ENCODE results near the gene GOLGB1.
"Not testable (repeated sequence)": the region's sequence is repeated elsewhere in the genome, so short reads cannot be mapped to it uniquely, and the experiment has no call there.

The GOLGB1 gene

DNA sequence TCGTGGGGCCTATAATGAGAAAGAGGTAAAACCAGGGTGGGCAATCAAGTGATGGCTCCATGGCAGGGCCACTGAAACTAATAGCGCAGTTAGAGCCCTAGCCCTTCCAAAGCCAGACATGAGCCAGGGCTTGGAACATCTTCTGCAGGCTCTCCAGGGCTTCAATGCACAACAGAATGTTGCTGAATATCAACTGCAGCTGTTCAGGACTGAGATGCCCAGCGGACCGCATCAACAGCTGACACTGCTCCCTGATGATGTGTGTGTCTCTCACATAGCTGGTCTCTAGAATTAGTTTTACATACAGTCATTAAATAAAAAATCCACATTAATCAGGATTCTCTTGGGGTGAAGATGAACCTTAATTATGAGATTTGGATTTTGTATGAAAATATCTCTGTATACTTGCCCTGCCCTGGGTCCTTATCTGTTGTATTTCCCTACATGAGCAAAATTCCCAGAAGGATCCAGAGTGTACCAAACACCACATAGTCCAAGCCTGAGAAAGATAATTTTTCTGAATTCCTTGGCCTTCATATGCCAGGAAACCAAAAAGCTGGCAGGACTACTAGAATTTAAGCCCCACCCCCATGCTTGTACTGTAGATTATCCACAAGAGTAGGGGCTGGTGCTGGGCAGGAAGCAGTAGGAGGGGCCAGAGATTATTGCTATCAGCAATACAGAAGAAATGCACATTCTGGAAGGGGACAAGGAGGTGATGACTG is 7.7 kb upstream of the GOLGB1 start:
- H3K9me3 Mint-ChIP-seq, result no peaks in the 10 kb centered on the region
- H3K27me3 Mint-ChIP-seq, result no peaks in the 10 kb centered on the region
- H3K4me3 Mint-ChIP-seq, result no peak overlapping the region
- no peak overlapping the region for H3K27ac Mint-ChIP-seq
- peaks cover 13 to 19% of the 10 kb centered on the region in 2 donors for H3K4me1 Mint-ChIP-seq
- DNase-seq (no peak), ATAC-seq (replicated peaks) (peak in 1 of 2 donors; percentile 43)
- H3K36me3 Mint-ChIP-seq, result no peaks in the 10 kb centered on the region

DNA sequence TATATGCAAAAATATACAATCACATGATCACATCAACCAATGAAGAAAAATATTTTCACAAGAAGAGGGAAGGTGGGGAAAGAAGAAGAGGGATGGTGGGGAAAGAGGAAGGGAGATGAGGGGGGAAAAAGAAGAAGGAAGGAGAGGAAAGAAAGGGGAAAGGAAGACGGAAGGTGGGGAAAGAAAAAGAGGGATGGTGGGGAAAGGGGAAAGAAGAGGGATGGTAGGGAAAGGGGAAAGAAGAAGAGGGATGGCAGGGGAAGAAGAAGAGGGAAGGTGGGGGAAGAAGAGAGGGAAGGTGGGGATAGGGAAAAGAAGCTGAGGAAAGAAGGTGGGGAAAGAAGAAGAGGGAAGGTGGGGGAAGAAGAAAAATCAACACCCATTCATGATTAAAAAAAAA is 3.2 kb upstream of the GOLGB1 start:
- Mint-ChIP-seq H3K4me3 (no peak overlapping the region), H3K27me3 (no peaks in the 10 kb centered on the region), H3K36me3 (peaks cover 0 to 4% of the 10 kb centered on the region in 2 donors), H3K4me1 (peaks cover 9% of the 10 kb centered on the region in 2 donors), H3K27ac (no peak overlapping the region), H3K9me3 (no peaks in the 10 kb centered on the region)
- DNase-seq (no peak), ATAC-seq (replicated peaks) (no peak)

DNA sequence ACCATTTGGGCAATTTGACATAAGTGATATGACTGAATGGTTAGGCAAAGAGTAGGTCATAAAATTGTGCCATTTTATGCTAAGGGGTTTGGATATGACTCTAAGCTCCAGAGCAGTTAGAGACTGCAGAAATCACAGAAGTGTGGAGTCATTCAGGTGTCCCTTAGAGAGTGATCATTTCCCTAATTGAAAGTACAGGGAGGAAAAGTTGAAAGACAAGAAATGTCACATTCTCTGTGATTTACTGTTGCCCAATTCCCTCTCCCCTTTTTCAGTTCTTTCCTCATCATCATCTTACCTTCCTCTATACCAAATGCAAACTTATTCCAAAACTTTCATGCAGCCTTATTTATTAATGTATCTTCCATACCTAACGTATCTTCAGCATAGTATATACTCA is 2.7 kb upstream of the GOLGB1 start:
- no peak for DNase-seq
- Mint-ChIP-seq H3K27me3 (no peaks in the 10 kb centered on the region), H3K9me3 (no peaks in the 10 kb centered on the region), H3K27ac (no peak overlapping the region), H3K36me3 (peaks cover 0 to 4% of the 10 kb centered on the region in 2 donors), H3K4me3 (no peak overlapping the region), H3K4me1 (peaks cover 9% of the 10 kb centered on the region in 2 donors)
- no peak for ATAC-seq (replicated peaks)

DNA sequence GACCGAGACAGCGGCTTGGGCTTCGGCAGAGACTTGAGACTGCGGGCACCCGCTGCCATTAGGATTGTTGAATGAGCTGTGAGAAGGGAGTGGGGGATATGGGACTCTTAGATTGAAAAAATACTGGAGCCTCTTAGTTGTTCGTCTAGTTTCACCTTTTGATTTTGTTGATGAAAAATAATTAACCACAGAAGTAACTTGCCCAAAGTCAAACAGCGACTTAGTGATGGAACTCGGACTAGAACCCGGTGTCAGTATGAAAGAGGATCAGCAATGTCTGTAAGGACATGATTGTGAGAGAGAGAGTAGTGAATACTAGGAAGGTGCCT is 510 bp upstream of the GOLGB1 start:
- peaks cover 9% of the 10 kb centered on the region in 2 donors for H3K4me1 Mint-ChIP-seq
- ATAC-seq (replicated peaks), result no peak
- H3K9me3 Mint-ChIP-seq, result no peaks in the 10 kb centered on the region
- H3K4me3 Mint-ChIP-seq, result no peak overlapping the region
- H3K27me3 Mint-ChIP-seq, result no peaks in the 10 kb centered on the region
- peaks cover 0 to 4% of the 10 kb centered on the region in 2 donors for H3K36me3 Mint-ChIP-seq
- DNase-seq, result no peak
- no peak overlapping the region for H3K27ac Mint-ChIP-seq

DNA sequence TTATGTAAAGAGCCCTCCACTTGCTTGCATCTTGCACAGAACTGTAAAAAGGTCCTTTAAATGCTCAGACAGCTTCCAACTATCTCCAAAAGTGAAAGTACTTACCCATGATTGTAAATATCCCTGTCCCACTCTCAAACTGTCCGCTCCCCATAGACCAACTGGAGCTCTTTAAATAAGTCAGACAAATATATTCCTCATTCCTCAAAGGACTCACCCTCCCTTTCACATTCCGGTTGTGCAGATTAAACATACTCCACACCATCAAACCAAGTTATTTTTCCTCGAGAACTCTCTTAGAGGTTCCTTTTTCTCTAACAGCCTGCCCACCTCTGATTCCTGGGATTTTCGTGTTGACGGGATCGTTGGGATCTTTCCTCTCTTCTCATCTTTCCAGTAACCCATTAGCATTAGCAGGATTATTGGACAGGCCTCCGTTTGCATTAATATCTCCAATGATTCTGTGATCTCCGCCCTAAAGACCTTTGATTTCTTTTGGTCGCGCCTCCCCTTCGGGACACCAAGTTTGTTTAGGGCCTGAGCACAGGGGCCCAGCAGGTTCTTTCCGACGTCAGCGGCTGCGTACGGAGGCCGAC is 763 bp downstream of the GOLGB1 start:
- ATAC-seq (replicated peaks) (peak; percentile 40 to 41), DNase-seq (no peak)
- Mint-ChIP-seq H3K9me3 (no peaks in the 10 kb centered on the region), H3K36me3 (peaks cover 0 to 4% of the 10 kb centered on the region in 2 donors), H3K27ac (no peak overlapping the region), H3K4me3 (no peak overlapping the region), H3K27me3 (no peaks in the 10 kb centered on the region), H3K4me1 (peaks cover 9 to 12% of the 10 kb centered on the region in 2 donors)

DNA sequence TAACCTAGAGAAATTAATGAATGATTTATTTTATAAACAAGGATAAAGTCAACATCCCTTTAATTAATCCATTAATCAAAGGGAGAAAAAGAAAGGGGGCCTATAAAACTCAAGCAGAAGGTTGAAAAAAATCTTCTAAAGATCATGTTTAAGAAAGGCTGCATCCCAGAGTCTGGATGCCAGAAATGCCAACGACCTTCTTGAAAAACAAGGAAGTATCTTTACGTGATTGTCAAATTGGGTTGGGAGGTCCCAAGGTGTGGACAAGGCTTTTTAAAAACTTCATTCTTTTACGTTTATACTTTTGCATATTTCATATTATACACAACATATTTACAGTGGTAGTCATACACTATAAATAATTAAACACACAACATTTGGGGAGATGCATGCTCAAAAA is 1.6 kb downstream of the GOLGB1 start:
- Mint-ChIP-seq H3K4me3 (no peak overlapping the region), H3K27me3 (no peaks in the 10 kb centered on the region), H3K27ac (no peak overlapping the region), H3K9me3 (no peaks in the 10 kb centered on the region), H3K4me1 (peaks cover 9 to 12% of the 10 kb centered on the region in 2 donors), H3K36me3 (peaks cover 3 to 8% of the 10 kb centered on the region in 2 donors)
- ATAC-seq (replicated peaks) (no peak), DNase-seq (no peak)

DNA sequence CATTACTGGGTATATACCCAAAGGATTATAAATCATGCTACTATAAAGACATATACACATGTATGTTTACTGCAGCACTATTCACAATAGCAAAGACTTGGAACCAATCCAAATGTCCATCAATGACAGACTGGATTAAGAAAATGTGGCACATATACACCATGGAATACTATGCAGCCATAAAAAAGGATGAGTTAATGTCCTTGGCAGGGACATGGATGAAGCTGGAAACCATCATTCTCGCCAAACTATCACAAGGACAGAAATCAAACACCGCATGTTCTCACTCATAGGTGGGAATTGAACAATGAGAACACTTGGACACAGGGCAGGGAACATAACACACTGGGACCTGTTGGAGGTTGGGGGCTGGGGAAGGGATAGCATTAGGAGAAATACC is 6.4 kb downstream of the GOLGB1 start:
- peaks cover 14 to 15% of the 10 kb centered on the region in 2 donors for H3K4me1 Mint-ChIP-seq
- H3K9me3 Mint-ChIP-seq; ATAC-seq (replicated peaks); DNase-seq; H3K27ac Mint-ChIP-seq; H3K27me3 Mint-ChIP-seq; H3K4me3 Mint-ChIP-seq: not testable (repeated sequence)
- peaks cover 13 to 25% of the 10 kb centered on the region in 2 donors for H3K36me3 Mint-ChIP-seq

DNA sequence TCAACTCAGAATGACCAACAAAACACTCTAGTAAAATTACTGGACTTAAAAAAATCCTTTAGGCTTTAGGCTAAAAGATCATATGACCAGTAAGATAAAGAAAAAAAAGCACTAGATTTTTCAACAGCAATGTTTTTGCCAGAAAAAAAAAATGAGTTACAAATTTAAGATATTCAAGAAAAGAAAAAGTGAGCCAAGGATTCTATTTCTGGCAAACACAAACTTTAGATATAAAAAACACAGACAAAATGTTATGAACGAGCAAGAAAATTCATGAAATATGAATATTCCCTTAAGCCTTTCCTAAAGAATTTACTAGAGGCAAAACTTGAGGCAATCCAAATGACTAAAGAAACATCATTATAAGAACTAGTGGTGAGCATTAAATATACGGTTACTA is 8.6 kb downstream of the GOLGB1 start:
- Mint-ChIP-seq H3K27me3 (no peaks in the 10 kb centered on the region), H3K36me3 (peaks cover 13 to 31% of the 10 kb centered on the region in 2 donors), H3K4me1 (peaks cover 22 to 26% of the 10 kb centered on the region in 2 donors), H3K27ac (no peak overlapping the region), H3K4me3 (no peak overlapping the region), H3K9me3 (peaks cover 0 to 3% of the 10 kb centered on the region in 2 donors)
- no peak for DNase-seq
- ATAC-seq (replicated peaks), result no peak

DNA sequence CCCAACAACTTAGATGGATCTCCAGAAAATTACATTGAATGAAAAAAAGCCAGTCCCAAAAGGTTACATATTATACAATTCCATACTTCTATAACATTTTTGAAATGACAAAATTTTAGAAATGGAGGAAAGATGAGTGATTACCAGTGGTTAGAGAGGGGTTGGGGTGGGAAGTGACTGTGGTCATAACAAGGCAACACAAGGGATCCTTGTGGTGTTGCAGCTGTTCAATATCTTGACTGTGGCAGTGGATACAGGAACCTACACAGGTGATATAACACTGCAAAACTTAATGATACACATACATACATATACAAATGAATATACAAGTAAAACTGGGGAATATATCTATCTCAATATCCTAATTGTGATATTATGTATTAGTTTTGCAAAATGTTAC is 9.6 kb downstream of the GOLGB1 start:
- Mint-ChIP-seq H3K9me3 (peaks cover 0 to 3% of the 10 kb centered on the region in 2 donors), H3K27me3 (no peaks in the 10 kb centered on the region), H3K27ac (no peak overlapping the region), H3K4me1 (peaks cover 28 to 31% of the 10 kb centered on the region in 2 donors), H3K36me3 (peaks cover 13 to 31% of the 10 kb centered on the region in 2 donors), H3K4me3 (no peak overlapping the region)
- ATAC-seq (replicated peaks) (no peak), DNase-seq (no peak)

DNA sequence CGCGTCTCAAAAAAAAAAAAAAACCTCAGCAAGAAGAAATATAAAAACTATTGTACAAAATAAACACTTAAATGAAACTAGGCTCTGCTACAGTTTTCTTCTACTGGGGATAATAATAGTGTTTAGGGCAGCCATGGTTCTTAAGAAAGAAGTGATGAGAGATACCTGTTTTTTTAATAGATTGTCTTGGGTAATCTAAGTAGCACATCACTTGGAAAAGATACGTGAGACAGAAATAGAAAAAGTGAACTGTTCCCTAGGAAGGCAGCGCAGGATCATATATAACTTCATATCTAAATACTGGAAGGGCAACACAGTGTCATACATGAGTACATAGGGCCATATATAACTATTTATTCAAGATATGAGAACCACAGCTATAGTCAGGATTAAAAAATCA is 11.9 kb downstream of the GOLGB1 start:
- Mint-ChIP-seq H3K4me1 (peaks cover 26 to 31% of the 10 kb centered on the region in 2 donors), H3K27ac (no peak overlapping the region), H3K4me3 (no peak overlapping the region), H3K36me3 (peaks cover 10 to 24% of the 10 kb centered on the region in 2 donors), H3K9me3 (peaks cover 0 to 3% of the 10 kb centered on the region in 2 donors), H3K27me3 (no peaks in the 10 kb centered on the region)
- DNase-seq (no peak), ATAC-seq (replicated peaks) (no peak)

DNA sequence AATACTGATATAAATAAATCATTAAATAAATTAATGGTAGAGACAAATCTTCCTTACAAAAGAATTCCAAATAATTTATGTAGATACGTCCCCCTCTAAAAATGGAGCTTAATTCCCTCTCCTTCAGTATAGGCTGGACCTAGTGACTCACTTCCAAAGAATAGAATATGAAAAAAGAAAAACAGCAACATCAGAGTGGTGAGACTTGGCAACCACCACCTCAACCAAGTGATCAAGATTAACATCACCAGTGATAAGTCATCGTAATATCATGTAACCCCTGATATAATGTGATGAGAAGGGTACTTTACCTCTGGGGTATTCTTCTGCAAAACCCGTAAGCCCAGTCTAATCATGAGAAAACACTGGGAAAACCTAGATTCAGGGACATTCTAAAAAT is 13.4 kb downstream of the GOLGB1 start:
- Mint-ChIP-seq H3K27ac (peak overlapping the region; percentile 37), H3K4me3 (no peak overlapping the region), H3K36me3 (peaks cover 5 to 16% of the 10 kb centered on the region in 2 donors), H3K4me1 (peaks cover 24 to 38% of the 10 kb centered on the region in 2 donors), H3K9me3 (no peaks in the 10 kb centered on the region), H3K27me3 (no peaks in the 10 kb centered on the region)
- ATAC-seq (replicated peaks), result no peak
- DNase-seq, result no peak

DNA sequence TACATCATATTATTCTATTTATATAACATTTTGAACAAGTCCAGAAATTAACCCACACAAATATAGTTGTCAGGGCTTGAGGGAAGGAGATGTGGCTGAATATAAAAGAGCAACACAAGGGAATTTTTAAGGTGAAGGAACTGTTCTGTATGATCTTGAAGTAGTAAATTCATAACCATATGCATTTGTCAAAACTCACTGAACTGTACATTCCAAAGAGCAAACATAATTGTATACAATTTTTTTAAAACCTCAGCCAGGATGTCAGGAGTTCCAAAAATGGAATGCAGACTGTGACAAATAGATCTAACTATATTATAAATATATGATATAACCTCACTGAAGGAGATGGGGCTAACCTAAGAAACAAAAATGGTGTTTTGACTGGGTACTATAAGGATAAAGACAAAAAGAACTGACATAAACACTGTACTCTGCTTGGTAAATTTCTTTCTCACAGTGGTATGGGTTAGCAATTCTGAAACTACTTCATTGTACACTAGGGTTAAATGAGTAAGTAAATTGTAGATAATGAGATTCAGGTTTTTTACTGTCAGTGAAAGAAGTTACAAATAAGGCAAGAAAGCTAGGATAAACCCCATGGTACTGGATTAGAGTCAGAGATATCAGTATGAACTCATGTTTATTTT is 14.4 kb downstream of the GOLGB1 start:
- Mint-ChIP-seq H3K9me3 (no peaks in the 10 kb centered on the region), H3K4me1 (peaks cover 24 to 39% of the 10 kb centered on the region in 2 donors), H3K36me3 (peaks cover 4 to 16% of the 10 kb centered on the region in 2 donors), H3K4me3 (no peak overlapping the region), H3K27ac (no peak overlapping the region), H3K27me3 (no peaks in the 10 kb centered on the region)
- no peak for DNase-seq
- ATAC-seq (replicated peaks), result peak; percentile 99

DNA sequence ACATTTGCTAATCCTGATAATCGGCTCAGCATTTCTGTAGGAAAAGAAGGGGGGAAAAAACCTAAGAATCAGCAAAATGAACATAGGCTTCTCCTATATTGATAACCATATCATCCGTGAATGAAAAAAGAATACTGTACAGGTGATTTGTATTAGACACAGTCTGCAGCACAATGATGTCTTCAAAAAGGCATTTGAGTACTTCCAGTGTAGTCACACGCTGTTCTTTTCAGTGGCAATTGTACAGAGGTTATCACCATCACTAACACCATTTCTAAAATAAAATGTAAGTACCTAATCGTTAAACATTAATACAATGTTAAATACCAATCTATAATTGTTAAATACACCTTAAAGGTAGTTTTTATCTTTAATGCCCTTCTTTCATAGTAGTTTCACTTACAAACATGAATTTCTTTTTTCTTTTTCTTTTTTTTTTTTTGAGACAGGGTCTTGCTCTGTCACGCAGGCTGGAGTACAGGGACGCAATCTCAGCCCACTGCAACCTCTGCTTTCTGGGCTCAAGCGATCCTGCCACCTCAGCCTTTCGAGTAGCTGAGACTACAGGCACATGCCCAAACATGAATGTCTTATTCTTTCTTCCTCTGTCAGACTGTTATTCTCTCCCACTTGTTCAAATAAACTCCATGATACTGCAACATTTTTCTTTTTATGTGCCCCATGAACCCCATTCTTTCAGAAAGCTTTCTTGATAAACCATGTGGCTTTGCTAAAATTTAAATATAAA is 18.4 kb downstream of the GOLGB1 start:
- ATAC-seq (replicated peaks), result no peak
- peaks cover 18 to 21% of the 10 kb centered on the region in 2 donors for H3K36me3 Mint-ChIP-seq
- peaks cover 7 to 15% of the 10 kb centered on the region in 2 donors for H3K4me1 Mint-ChIP-seq
- no peak overlapping the region for H3K27ac Mint-ChIP-seq
- DNase-seq, result no peak
- H3K9me3 Mint-ChIP-seq, result no peaks in the 10 kb centered on the region
- H3K27me3 Mint-ChIP-seq, result no peaks in the 10 kb centered on the region
- H3K4me3 Mint-ChIP-seq, result no peak overlapping the region

DNA sequence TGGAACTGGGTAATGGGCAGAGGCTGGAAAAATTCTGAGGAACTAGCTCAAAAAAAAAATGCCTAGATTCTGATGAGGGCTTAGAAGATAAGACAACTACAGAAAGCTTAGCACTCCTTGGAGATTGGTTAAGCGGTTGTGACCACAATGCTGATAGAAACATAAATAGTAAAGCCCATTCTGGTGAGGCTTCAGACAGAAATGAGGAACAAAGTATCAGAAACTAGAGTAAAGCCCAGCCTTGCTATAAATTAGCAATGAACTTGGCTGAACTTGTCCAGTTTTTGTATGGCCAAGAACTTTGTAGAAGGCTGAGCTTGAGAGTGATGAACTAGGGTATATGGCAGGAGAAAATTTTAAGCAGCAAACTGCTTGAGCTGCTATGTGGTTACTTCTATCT is 25.4 kb downstream of the GOLGB1 start:
- DNase-seq, result no peak
- no peak overlapping the region for H3K27ac Mint-ChIP-seq
- ATAC-seq (replicated peaks), result peak; percentile 75 to 82
- H3K4me3 Mint-ChIP-seq, result peak overlapping the region in 1 of 2 donors; percentile 17
- H3K4me1 Mint-ChIP-seq, result peaks cover 3 to 12% of the 10 kb centered on the region in 2 donors
- H3K9me3 Mint-ChIP-seq, result no peaks in the 10 kb centered on the region
- H3K36me3 Mint-ChIP-seq, result peaks cover 59 to 68% of the 10 kb centered on the region in 2 donors
- no peaks in the 10 kb centered on the region for H3K27me3 Mint-ChIP-seq
